NB4 (cell line): ENCODE results near the gene OSBPL9.

ENCODE experiments used
- DNase-seq: peaks from one replicate; pipeline ENCODE4 v3.0.0; 2010; ENCODE audit warnings: low read depth
- H3K4me3 ChIP-seq: one replicate; pipeline ENCODE4 v1.5.1; 2011; ENCODE audit warnings: mild to moderate bottlenecking, low read depth, low read length, moderate library complexity
- CTCF ChIP-seq: IDR thresholded peaks from one replicate; pipeline ENCODE4 v1.5.1; 2012; ENCODE audit warnings: low read depth, low read length
- MAX ChIP-seq: IDR thresholded peaks from 2 replicates; pipeline ENCODE4 v1.6.1; 2011; ENCODE audit warnings: low read depth, low read length
- MYC ChIP-seq: IDR thresholded peaks from 2 replicates; pipeline ENCODE4 v1.6.1; 2011; ENCODE audit warnings: low read depth, low read length
- POLR2A ChIP-seq: IDR thresholded peaks from 2 replicates; pipeline ENCODE4 v1.6.1; 2011; ENCODE audit warnings: mild to moderate bottlenecking; ENCODE audit not compliant: insufficient read length; ENCODE audit errors: extremely low read depth

OSBPL9 gene

GRCh38 chr1:51653127-51653526, 36.2 kb downstream of the OSBPL9 start:
- no peak for DNase-seq
- no peak for TF ChIP-seq MYC
- TF ChIP-seq CTCF: no peak
- TF ChIP-seq POLR2A: no peak
- TF ChIP-seq MAX: no peak
- no peak overlapping the region for H3K4me3 ChIP-seq

- TF ChIP-seq MYC (no peak), POLR2A (no peak), MAX (no peak), CTCF (no peak)
- DNase-seq: no peak
Measured at GRCh38 chr1:51654000-51654399, 37.1 kb downstream of the OSBPL9 start.

GRCh38 chr1:51656374-51656773, 39.5 kb downstream of the OSBPL9 start:
- TF ChIP-seq POLR2A: no peak
- no peak for TF ChIP-seq CTCF
- TF ChIP-seq MYC: no peak
- no peak for TF ChIP-seq MAX
- DNase-seq: no peak
- no peak overlapping the region for H3K4me3 ChIP-seq

More at GRCh38 chr1:51654000-51654399, 37.1 kb downstream of the OSBPL9 start:
- H3K4me3 ChIP-seq: no peak overlapping the region

DNA sequence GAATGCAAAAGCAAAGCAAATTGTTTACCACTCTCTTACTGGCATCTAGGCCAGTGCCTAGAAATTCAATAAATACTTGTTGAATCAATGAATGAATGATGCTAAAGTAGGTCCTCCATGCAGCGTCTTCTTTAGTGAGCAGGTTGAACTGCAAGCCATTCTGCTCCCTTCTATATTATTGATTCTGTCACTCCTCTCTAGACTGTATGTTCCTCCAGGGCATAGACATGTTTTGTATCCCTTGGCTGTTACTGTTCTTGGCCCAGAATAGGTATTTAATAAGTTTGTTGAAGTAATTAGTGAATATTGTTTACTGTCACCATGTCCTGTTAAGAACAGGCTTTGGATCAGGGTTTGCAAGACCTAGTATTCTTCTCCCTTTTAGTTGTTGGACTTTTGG, 43.7 kb downstream of the OSBPL9 start:
- TF ChIP-seq POLR2A: no peak
- no peak overlapping the region for H3K4me3 ChIP-seq
- DNase-seq: no peak

GRCh38 chr1:51661081-51661518, 44.2 kb downstream of the OSBPL9 start:
- no peak overlapping the region for H3K4me3 ChIP-seq
- TF ChIP-seq MYC (no peak), CTCF (no peak), MAX (no peak), POLR2A (no peak)
- DNase-seq: no peak

DNA sequence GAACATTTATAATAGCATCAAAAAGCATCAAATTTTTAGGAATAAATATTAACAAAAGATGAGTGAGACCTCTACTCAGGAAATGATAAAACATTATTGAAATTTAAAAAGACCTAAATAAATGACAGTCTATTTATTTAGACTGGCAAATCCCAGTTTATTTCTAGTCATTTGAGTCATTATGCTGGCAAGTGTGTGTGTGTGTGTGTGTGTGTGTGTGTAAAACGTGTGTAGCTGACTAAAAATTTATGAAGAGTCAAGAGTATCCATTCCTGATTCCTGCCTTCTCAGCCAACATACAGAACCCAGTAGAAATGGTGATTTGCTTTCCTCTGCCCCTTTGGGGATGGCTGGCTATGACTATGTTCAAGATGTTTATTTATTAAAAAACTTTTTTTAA, 46.2 kb downstream of the OSBPL9 start:
- H3K4me3 ChIP-seq: no peak overlapping the region
- no peak for DNase-seq
- no peak for TF ChIP-seq POLR2A
- TF ChIP-seq MYC: no peak
- no peak for TF ChIP-seq MAX
- TF ChIP-seq CTCF: no peak
